GM21737 (cell line): ENCODE measurements around the gene OR2S2.
"Not testable (repeated sequence)": the region's sequence is repeated elsewhere in the genome, so short reads cannot be mapped to it uniquely, and the experiment has no call there.

Experiments used
- ATAC-seq: cut with Tn5 transposase; IDR thresholded peaks from one replicate; pipeline ENCODE4 v1.9.1; 2021; ENCODE audit warnings: mild to moderate bottlenecking, moderate library complexity; ENCODE audit not compliant: unreplicated experiment

Gene OR2S2

GRCh38 chr9:35935261-35935660 lies 22.7 kb downstream of the OR2S2 start:
- ATAC-seq: no peak

GRCh38 chr9:35934069-35934468 lies 23.9 kb downstream of the OR2S2 start:
- ATAC-seq: not testable (repeated sequence)

GRCh38 chr9:35933550-35934067 lies 24.3 kb downstream of the OR2S2 start:
- no peak for ATAC-seq

- ATAC-seq: no peak
Observed at GRCh38 chr9:35932735-35933134, 25.2 kb downstream of the OR2S2 start.

GRCh38 chr9:35930989-35931388 lies 27.0 kb downstream of the OR2S2 start:
- no peak for ATAC-seq

GRCh38 chr9:35930521-35930920 lies 27.4 kb downstream of the OR2S2 start:
- ATAC-seq: no peak

GRCh38 chr9:35929453-35929718 lies 28.6 kb downstream of the OR2S2 start:
- ATAC-seq: no peak

- no peak for ATAC-seq
Observed at GRCh38 chr9:35928591-35929452, 29.1 kb downstream of the OR2S2 start.

- no peak for ATAC-seq
Observed at GRCh38 chr9:35923927-35924763, 33.8 kb downstream of the OR2S2 start.

GRCh38 chr9:35923598-35923926 lies 34.4 kb downstream of the OR2S2 start:
- ATAC-seq: no peak

- ATAC-seq: no peak
Observed at GRCh38 chr9:35920051-35920620, 37.8 kb downstream of the OR2S2 start.

GRCh38 chr9:35919212-35920008 lies 38.5 kb downstream of the OR2S2 start:
- no peak for ATAC-seq

GRCh38 chr9:35918780-35919179 lies 39.2 kb downstream of the OR2S2 start:
- ATAC-seq: no peak

- ATAC-seq: no peak
Observed at GRCh38 chr9:35917261-35917660, 40.7 kb downstream of the OR2S2 start.

- no peak for ATAC-seq
Observed at GRCh38 chr9:35915681-35916294, 42.2 kb downstream of the OR2S2 start.

GRCh38 chr9:35914301-35914807 lies 43.6 kb downstream of the OR2S2 start:
- no peak for ATAC-seq

- ATAC-seq: not testable (repeated sequence)
Observed at GRCh38 chr9:35913429-35913828, 44.5 kb downstream of the OR2S2 start.

- ATAC-seq: no peak
Observed at GRCh38 chr9:35912791-35913400, 45.1 kb downstream of the OR2S2 start.

GRCh38 chr9:35911690-35912089 lies 46.3 kb downstream of the OR2S2 start:
- no peak for ATAC-seq
